NCI-H187 treated with DMSO at 0.1 percent for 48 hours (cell line): ENCODE measurements around the gene VGLL4.

ENCODE experiments used
- DNase-seq: peaks from one replicate; lab custom pipeline; 2025; lab: John Stamatoyannopoulos, UW

Gene VGLL4

DNA sequence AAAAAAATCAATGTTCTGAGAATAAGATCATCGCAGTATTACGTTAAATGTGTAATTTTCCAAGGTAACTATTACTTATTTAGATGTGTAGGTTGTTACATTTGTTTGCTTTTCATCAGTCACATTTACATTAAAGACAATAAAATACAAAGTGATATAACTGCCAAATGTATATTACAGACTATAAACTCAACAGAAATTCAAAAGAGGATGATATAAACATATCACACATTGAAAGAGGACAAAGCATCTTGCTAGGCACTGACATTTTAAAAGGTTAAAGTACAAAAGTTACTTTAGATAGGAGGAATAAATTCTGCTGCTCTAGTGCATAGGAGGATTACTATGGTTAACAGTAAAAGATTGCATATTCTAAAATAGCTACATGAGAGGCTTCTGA, 16.1 kb downstream of the VGLL4 start:
- no peak for DNase-seq

DNA sequence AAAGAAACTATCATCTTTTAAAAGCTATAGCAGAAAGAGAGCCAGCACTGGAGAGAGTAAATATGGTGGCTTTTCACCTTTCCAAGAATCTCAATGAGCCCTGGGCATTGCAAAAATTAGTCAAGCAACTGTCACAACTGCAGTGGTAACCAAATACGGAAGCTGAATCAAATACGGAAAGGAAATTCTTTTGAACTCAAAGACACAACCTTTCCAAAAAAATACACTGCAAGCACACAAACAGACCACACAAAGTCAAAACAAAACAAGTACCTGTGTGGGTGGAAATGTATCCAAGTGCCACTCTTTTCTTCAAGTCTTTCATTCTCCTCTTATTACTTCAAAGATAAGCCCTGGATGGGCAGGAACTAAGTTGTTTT, 17.6 kb downstream of the VGLL4 start:
- no peak for DNase-seq

GRCh38 chr3:11625376-11626083, 18.2 kb downstream of the VGLL4 start:
- no peak for DNase-seq

DNA sequence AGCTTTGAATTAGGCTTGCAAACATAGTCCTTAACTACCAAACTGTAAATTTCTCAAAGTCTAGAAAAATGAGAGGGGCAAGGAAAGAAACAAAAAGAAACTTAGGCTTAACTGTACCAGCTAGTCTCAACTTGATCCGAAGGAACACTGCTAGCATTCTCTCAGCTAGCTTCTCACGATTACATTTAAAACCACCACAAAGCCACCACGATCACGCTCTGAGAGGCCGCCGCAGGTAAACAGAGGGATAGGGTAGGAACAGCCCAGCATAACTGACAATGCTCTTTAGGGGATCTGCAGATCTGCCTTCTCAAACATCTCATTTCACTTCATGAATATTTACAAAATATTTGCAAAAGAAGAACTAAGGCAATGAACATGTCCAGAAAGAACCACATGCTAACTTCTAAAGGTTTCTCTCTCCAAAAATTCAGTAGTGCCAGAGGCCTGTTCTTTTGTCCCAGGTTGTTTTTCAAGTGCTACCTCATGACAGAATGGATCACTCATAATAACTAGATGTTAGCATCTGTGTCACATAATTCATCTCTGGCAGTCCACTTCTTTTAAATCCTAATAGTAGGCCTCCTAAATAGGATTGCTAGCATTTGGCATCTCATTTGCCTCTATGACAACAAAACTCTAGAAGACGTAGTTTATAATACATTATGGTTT, 18.9 kb downstream of the VGLL4 start:
- DNase-seq = no peak

DNA sequence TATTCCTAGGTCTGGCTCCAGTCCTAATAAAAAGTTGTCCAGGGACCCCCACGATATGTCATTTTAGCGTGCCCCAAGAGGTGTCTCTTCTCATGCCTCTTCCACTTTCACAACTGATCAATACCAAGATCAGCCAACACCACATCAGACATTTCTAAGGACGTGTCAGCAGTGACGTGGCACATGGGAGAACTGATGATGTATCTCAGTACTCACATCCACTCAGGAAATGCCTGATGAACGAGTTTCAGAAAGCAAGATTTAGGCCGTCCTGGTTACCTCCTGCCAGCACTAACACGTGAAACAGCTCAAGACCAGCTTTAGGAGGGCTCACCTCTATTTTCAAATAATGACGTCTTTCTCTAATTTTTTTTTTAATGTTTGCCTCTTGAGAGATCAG, 19.6 kb downstream of the VGLL4 start:
- no peak for DNase-seq

- no peak for DNase-seq
Observed at GRCh38 chr3:11622586-11623550, 20.8 kb downstream of the VGLL4 start.

DNA sequence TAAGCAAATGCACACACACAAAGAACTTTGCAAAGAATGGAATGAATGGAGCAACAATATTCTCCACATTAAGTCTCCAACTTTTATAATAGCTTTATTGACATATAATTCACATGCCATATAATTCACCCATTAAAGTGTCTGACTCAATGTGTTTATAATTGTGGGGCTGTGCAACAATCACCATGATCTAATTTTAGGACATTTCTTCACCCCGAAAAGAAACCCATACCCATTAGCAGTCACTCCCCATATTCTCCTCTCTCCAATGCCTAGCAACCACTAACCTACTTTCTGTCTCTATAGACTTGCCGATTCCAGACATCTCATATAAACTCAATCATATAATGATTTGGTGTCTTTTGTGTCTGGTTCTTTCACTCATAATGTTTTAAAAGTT, 22.6 kb downstream of the VGLL4 start:
- DNase-seq = no peak

GRCh38 chr3:11619946-11620652, 23.6 kb downstream of the VGLL4 start:
- DNase-seq = no peak

DNA sequence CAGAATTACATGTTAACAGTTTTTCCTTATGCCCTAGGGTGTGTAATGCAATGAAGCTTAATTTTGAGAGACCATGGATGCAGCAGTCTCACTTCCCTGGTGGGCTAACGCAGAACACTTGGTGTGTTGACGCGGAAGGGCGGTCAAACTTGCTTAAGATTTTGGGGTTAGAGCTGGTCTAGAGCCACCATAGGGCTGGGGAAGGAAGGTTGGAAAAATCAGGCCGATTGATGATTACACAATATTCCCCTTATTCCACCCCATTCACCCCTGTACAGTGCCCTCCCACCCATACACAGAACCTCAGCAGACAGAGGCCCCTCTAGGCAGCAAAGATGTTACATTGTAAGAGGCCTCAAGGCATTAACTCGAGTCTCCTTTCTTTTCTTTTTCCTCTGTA, 24.3 kb downstream of the VGLL4 start:
- no peak for DNase-seq

- no peak for DNase-seq
Observed at GRCh38 chr3:11618904-11619303, 24.8 kb downstream of the VGLL4 start.

DNA sequence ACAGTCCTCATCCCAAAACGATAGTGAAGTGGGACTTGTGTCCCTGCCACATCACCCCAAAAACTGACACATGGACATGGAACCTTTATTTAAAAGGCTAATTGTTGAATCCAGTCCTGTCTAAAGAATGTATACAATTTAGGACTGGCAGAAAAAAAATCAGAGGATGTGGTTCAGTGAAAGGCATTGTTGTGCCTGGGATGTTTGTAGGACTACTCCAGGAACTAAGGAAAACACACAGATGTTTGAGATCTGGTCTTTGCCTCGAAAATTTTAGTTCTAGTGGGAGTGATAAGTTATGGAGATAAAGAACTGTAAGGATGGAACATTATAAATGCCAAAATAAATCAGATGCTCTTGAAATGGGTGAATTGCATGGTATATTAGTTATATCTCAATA, 27.2 kb downstream of the VGLL4 start:
- DNase-seq = no peak

- DNase-seq = no peak
Observed at GRCh38 chr3:11613851-11614487, 29.7 kb downstream of the VGLL4 start.

DNA sequence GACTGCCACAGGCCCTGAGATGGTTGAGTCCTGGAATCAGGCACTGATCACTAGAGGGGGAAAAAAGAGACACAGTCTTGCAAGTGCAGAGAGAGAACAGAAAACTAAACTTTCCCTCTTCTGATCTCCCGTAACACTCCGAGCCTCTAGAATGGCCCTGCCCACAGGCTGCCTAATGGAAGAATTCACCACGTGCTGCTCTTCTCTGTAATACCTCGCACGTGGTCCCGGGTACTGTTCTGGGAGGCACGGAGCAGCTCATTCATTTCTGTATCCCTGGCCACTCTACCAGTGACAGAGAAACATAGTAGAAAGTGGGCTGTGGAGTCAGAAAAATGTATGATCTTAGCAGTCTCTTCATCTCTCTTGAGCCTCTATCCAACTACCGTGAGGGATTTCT, 30.4 kb downstream of the VGLL4 start:
- DNase-seq = no peak

DNA sequence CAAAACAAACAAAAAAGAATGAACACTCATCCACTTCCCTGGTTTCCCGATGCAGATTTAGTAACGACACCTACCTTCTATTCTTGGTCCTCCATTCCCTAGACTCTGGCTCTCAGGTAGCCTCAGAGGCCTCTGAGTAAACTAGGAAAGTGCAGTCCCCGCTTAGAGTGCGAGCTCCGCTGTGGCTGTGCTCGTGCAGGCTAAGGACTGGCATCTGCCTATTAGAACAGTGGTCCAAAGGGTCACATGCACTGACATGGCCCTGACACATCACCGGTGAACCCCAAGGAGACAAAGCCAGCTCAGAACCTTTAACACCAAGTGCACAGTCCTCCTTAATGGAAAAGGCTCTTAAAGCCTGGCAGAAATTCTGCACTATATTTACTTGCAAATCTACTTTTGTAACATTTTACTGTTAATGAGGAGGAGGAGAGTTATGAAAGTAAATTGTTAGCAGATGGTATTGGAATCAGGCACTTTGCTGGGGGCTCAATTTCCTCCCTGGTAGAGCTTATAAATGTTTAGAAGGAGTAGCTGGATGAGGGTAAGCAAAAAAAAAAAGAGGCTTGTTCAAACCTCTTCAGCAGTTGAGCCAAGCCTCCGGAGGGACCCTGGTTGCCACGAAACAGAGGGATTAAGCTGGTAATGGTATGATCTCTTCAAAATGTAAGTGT, 31.1 kb downstream of the VGLL4 start:
- no peak for DNase-seq

- DNase-seq = no peak
Observed at GRCh38 chr3:11611341-11611799, 32.3 kb downstream of the VGLL4 start.

DNA sequence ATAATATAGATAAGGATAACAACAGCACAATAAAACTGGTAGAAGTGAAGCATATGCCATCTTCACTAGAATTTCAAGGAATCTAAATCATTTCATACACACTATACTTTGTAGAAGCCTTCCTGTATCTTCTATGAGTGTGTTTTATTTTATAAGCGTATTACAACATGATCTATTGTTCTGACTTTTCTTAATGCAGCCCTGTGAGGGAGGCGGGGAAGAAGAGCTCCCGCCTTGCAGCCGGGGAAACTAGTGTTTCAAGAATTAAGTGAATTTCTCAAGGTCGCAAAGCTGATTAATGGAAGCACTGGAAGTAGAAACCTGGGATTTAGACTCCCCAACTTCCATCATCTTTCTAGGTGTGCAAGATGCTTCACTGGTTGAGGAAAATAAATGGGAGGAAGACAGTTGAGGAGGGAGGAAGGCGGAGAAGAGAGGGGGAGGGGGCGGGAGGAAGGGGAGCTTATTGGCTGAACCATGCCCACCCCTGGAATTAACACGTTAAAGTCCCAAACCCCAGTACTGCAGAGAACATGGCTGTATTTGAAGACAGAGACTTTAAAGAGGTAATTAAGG, 32.9 kb downstream of the VGLL4 start:
- no peak for DNase-seq

DNA sequence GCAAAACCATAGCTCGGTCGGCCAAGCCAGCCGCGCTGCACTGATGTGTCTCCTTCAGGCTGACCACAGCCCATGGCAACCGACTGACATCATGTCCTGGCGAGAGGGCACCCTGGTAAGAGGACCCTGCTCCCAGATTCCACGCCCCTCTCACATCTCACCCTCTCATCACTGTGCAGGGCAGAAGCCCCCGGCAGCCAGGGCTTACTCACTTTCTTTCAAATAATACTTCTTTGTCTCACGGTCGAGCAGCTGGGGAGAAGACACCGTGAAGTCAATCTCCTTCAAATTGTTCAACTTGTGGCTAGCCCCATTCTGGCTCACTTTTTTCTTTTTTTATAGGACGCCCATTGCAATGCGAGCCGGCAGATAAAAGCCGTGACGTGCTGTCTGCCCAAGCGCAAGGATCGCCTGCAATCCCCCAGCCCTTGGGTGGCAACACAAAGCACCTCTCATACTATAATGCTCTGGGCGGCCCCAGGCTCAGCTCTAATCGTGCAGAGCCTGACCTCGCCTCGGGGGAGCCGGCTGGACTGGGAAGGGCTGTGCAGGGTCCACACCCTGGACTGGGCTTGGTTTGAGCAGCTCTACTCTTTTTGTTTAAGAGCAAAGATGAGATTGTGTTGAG, 33.6 kb downstream of the VGLL4 start:
- DNase-seq = no peak

DNA sequence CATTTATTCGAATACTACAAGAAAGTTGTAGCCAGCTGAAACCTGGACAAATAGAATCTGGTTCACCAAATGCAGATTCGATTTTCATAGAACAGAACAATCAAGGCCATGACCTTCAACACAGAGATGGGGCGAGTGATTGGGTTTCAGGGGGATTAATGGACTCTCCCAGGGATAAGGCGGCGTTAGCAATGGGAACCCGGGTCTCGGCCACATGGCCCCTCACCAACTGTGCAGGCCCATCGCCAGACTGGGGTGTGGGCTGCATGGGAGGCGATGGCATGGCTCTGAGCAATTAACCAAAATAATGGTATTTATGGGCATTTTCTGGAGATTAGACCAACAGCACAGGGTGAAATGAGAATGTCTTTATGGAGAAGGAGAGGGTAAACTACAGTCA, 34.2 kb downstream of the VGLL4 start:
- no peak for DNase-seq

DNA sequence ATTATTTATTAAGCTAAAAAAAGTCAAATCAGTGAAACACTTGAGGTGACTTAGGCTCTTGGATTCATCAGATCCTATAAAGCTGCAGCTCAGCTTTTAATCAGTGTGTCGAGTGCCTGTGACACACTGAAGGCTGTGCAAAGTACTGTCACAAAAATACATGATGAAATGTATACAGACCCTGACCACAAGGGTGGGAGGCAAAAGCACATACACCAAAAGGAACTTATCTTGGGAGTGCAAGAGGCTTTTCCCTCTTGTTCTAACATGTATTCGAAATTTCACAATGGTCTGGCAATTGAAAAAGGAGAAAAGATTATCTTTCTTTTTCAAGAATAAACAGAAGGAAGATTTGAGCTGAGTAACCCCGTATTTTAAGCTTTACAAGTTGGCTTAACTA, 35.9 kb downstream of the VGLL4 start:
- DNase-seq = no peak

- DNase-seq = no peak
Observed at GRCh38 chr3:11606865-11607440, 36.8 kb downstream of the VGLL4 start.
